ENCODE measurements around the gene STT3A. TPM values are rescaled to one million over a fixed set of nuclear protein-coding genes. Genes with fewer than 3 reads are reported as not detected.

Gene STT3A
- polyA plus RNA-seq, 3 donors = 27.4 to 75.3 (median 54.2) TPM

DNA sequence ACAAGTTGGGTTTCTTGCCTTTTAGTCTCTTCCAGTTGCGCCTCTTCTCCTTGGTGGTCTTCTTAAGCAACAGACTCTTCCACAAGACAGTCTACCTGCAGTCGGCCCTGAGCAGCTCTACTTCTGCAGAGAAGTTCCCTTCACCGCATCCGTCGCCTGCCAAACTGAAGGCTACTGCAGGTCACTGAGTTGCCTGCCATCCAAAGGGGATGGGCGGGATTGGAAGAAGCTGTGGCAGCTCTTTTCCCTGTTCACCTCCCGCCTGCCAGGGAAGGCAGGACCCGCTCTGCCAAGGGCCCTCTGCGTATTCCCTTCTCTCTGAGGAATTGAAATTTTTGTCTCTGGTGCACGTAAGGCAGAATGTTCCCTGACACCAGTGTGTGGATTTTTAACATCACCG lies 9.2 kb upstream of the STT3A start:
- DNase-seq = no peak
- Histone ChIP-seq H3K79me2 (ENCODE audit: insufficient read depth, low read length) (no peaks in the 10 kb centered on the region), H3K36me3 (replicated peaks in 1 of 2; ENCODE audit: control insufficient read depth in 1 of 2, insufficient read depth in 2 of 2, low read length in 2 of 2) (peaks cover 53 to 65% of the 10 kb centered on the region in 2 donors), H3K4me2 (replicated peaks; ENCODE audit: extremely low read depth, low read length, poor library complexity, severe bottlenecking) (no peak overlapping the region), H3K27ac (ENCODE audit: low read depth in 1 of 2, low read length in 2 of 2) (no peak overlapping the region), H2AFZ (ENCODE audit: insufficient read depth, low read depth, low read length, poor library complexity, severe bottlenecking) (no peak overlapping the region), H4K20me1 (ENCODE audit: insufficient read depth, low read length) (no peaks in the 10 kb centered on the region), H3K9me3 (replicated peaks in 1 of 2; ENCODE audit: control insufficient read depth in 1 of 2, insufficient read depth in 1 of 2, low read length in 2 of 2) (no peaks in the 10 kb centered on the region), H3K4me3 (replicated peaks in 1 of 3; ENCODE audit: low read depth in 2 of 3, low read length in 3 of 3) (no peak overlapping the region), H3K9ac (ENCODE audit: insufficient read depth, low read length, poor library complexity, severe bottlenecking) (no peak overlapping the region), H3K27me3 (ENCODE audit: control insufficient read depth in 2 of 2, insufficient read depth in 2 of 2, low read length in 2 of 2) (no peaks in the 10 kb centered on the region), H3K4me1 (ENCODE audit: control insufficient read depth in 1 of 2, insufficient read depth in 2 of 2, low read length in 2 of 2) (no peaks in the 10 kb centered on the region)
- TF ChIP-seq, protein P1, sequence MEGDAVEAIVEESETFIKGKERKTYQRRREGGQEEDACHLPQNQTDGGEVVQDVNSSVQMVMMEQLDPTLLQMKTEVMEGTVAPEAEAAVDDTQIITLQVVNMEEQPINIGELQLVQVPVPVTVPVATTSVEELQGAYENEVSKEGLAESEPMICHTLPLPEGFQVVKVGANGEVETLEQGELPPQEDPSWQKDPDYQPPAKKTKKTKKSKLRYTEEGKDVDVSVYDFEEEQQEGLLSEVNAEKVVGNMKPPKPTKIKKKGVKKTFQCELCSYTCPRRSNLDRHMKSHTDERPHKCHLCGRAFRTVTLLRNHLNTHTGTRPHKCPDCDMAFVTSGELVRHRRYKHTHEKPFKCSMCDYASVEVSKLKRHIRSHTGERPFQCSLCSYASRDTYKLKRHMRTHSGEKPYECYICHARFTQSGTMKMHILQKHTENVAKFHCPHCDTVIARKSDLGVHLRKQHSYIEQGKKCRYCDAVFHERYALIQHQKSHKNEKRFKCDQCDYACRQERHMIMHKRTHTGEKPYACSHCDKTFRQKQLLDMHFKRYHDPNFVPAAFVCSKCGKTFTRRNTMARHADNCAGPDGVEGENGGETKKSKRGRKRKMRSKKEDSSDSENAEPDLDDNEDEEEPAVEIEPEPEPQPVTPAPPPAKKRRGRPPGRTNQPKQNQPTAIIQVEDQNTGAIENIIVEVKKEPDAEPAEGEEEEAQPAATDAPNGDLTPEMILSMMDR (IDR thresholded peaks at IDR 0.05) = no peak
- H3K27ac Mint-ChIP-seq = peak overlapping the region in 1 of 7 donors; percentile 6
- H3K4me1 Mint-ChIP-seq = peaks cover 2% of the 10 kb centered on the region
- no peak overlapping the region for H3K4me3 Mint-ChIP-seq
- WGBS (ENCODE audit: insufficient coverage) = 95% methylated on average over 6 of the region's 11 CpGs
- peaks cover 45 to 57% of the 10 kb centered on the region in 2 donors for H3K36me3 Mint-ChIP-seq
- H3K9me3 Mint-ChIP-seq = no peaks in the 10 kb centered on the region
- peaks cover 0 to 3% (median 2%) of the 10 kb centered on the region in 3 donors for H3K27me3 Mint-ChIP-seq (ENCODE audit: low read depth in 3 of 3)
- intact Hi-C loops (cut with micrococcal nuclease) = no loop called here

DNA sequence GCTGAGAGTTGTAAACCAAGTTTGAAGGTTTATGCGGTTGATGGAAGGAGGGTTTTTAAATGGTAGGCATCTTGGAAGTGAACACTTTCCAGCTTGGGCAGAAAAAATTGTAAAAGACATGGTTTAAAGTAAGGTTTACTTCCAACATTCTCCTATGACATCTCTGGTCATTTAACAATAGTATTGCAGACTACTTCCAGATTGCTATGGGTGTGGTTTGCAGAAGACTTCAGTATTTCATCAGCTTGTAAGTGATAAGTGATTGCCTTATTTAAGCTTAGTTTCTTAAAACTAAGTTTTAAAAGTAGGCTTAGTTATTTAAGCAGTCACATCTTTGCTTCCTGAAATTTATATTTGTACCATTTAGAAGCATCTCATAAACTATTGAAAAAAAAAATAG lies 7.2 kb upstream of the STT3A start:
- H3K4me1 Mint-ChIP-seq = peaks cover 2% of the 10 kb centered on the region
- no peak overlapping the region for H3K27ac Mint-ChIP-seq
- H3K27me3 Mint-ChIP-seq (ENCODE audit: low read depth in 3 of 3) = peaks cover 0 to 2% (median 1%) of the 10 kb centered on the region in 3 donors

More for the DNA sequence above, 7.2 kb upstream of the STT3A start:
- H3K27ac ChIP-seq (ENCODE audit: low read depth in 1 of 2, low read length in 2 of 2) = no peak overlapping the region
- peaks cover 34 to 45% of the 10 kb centered on the region in 2 donors for H3K36me3 ChIP-seq (replicated peaks in 1 of 2; ENCODE audit: control insufficient read depth in 1 of 2, insufficient read depth in 2 of 2, low read length in 2 of 2)
- H3K36me3 Mint-ChIP-seq = peaks cover 31 to 38% of the 10 kb centered on the region in 2 donors
- intact Hi-C loops (cut with micrococcal nuclease) = no loop called here
- H4K20me1 ChIP-seq (ENCODE audit: insufficient read depth, low read length) = no peaks in the 10 kb centered on the region
- no peaks in the 10 kb centered on the region for H3K4me1 ChIP-seq (ENCODE audit: control insufficient read depth in 1 of 2, insufficient read depth in 2 of 2, low read length in 2 of 2)
- no peaks in the 10 kb centered on the region for H3K79me2 ChIP-seq (ENCODE audit: insufficient read depth, low read length)
- no peaks in the 10 kb centered on the region for H3K9me3 ChIP-seq (replicated peaks in 1 of 2; ENCODE audit: control insufficient read depth in 1 of 2, insufficient read depth in 1 of 2, low read length in 2 of 2)
- H2AFZ ChIP-seq (ENCODE audit: insufficient read depth, low read depth, low read length, poor library complexity, severe bottlenecking) = no peak overlapping the region
- no peak for DNase-seq
- no CpG with 5 or more reads among the region's 1 CpG for WGBS (ENCODE audit: insufficient coverage)
- H3K27me3 ChIP-seq (ENCODE audit: control insufficient read depth in 2 of 2, insufficient read depth in 2 of 2, low read length in 2 of 2) = no peaks in the 10 kb centered on the region
- TF ChIP-seq, protein P1 (IDR thresholded peaks at IDR 0.05) = no peak
- H3K4me3 ChIP-seq (replicated peaks in 1 of 3; ENCODE audit: low read depth in 2 of 3, low read length in 3 of 3) = no peak overlapping the region
- H3K9me3 Mint-ChIP-seq = no peaks in the 10 kb centered on the region
- H3K4me2 ChIP-seq (replicated peaks; ENCODE audit: extremely low read depth, low read length, poor library complexity, severe bottlenecking) = no peak overlapping the region
- H3K4me3 Mint-ChIP-seq = no peak overlapping the region
- no peak overlapping the region for H3K9ac ChIP-seq (ENCODE audit: insufficient read depth, low read length, poor library complexity, severe bottlenecking)
